ENCODE measurements around the gene JADE1.

JADE1 gene

DNA sequence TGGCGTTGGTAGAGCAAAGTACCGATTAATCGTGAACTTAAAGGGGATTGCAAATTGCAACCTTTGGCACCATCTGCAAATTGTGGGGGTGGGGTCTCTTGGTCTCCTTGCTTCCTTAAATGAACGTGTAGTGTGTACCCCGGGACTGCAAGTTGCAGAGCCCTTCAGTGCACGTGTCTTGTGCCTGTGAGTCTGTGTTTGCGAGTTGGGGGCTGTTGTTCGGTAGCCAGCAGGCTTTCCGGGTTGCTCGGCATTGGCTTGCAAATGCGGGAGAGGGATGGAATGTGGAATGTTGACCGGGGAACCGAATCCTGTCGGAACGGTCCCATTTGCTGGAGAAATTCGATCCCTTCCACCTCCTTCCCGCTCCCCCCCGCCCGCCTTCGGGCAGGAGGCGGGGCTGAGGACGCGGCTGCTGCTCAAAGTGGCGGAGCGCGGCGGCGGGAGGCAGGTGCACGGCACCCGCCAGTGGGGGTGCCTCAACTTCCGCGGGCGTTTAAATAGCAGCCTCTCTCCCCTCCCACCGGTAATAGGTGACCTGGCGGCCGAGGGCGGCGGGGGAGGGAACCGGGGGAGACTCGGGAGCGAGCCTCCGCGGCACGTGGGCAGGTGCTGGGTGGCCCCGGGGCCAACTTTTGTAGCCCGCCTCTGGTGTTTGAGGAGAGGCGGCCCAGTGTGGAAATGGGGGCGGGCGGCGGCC, 1.5 kb downstream of the JADE1 start:
- DNase-seq, result peak; percentile 38 to 68 (median 50)

DNA sequence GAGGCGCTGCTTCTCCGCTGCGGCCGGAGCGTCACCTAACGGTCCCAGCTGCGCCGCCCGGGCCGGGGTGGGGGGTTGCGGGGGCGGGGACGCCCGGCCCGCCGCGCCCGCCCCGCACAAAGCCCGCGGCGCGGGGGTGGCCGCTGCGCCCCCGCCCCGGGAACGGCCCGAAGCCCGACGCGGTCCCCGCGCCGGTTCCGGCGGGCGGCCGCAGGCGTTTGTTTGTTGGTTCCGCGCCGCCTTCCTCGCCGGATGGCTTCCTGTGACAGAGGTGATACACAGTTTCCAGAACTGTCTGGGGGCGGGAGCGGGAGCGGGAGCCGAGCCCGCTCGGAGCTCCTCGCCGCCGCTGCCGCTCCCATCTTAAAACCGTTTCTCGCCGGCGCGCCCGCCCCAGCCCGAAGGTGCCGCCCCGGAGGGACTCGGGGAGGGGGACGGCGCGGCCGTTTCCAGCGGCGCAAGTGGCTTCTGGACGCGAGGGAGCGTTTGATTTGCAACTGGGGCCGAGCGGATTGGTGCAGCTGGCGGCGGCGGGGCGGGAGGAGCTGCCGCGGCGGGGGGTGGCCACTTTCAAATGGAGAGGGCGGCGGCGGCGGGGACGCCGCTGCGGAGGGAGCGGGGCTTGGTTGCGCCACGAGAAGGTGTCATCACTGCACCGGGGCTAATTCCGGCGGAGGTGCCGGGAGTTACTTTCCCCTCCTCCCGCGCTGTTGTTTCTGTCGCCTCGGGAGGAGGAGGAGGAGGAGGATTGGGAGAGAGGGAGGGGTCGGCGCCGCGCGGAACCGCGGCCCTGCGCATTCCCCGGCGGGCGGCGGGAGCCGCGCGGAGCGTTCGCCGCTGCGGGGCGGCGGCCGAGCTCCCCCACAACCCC, 2.3 kb downstream of the JADE1 start:
- peak; percentile 89 to 94 (median 91) for DNase-seq

DNA sequence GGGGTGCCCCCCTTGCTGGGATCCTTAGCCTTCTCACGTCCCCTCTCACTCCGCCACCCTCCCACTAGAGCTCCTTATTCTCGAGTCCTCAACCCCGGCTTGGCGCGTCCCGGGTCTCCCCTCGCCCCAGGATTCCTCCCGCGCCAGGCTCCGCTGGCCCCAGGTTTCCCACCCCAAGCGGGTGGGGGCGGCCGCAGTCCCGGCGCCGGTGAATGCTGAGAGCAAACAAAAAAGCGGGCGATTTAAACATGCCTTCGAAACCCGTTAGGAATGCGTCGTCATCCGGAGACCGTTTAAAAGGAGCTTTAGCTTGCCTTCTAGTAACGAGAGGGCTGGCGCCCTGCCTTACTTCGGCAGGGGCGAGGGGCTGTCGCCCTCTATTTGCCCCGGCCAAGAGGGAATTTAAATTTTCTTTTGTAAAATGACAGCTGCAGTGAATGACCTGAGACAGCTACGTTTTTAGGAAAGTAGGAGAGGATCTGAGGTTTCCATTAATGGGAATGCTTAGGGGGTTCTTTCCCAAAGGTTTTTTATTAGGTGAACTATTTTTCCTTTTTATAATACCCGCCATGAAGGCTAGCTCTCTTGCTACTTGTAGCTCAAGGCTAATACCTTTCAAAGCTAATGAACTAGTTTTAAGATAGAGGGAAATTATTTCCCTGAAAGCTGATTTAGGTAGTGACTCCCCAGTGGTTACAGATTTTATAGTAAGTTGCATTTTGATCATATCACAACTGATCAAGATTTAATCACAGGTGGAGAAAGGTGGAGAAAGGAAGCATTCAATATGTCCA, 3.1 kb downstream of the JADE1 start:
- DNase-seq, result peak; percentile 55 to 65 (median 57)

DNA sequence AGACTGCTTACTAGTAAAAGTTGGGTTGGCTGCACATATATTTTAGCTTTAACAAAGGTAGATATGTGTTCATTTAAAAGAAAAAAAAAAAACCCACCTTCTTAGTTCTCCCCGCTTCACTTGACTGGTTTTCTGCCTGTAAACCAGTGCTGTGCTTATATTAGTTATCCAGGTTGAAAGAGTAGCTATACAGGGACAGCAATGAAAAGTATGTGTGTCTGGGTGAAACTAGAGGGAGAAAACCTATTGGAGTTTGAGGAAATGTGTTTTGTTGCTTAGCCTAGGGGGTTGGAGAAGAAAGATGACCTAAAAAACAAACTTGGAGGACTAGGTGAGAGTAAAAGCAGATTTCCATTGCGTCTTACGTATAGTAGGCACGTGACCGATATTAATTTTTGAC, 4.5 kb downstream of the JADE1 start:
- DNase-seq, result no peak

DNA sequence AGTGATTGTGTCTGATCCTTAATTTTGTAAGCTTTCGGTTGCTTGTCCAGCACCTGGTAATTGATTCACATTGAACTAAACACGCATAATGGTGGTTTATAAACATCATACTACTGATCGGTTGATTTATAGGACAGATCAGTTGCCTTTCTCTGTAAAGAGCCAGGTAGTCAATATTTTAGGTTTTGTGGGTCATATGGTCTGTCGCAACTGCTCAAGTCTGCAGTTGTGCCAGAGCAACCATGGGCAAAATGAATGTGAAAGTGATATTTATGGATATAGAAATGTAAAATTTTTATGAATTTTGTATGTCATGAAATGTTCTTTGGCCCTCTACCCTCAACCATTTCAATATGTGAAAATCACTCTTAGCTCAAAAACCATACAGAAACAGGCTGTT, 8.9 kb downstream of the JADE1 start:
- no peak for DNase-seq

DNA sequence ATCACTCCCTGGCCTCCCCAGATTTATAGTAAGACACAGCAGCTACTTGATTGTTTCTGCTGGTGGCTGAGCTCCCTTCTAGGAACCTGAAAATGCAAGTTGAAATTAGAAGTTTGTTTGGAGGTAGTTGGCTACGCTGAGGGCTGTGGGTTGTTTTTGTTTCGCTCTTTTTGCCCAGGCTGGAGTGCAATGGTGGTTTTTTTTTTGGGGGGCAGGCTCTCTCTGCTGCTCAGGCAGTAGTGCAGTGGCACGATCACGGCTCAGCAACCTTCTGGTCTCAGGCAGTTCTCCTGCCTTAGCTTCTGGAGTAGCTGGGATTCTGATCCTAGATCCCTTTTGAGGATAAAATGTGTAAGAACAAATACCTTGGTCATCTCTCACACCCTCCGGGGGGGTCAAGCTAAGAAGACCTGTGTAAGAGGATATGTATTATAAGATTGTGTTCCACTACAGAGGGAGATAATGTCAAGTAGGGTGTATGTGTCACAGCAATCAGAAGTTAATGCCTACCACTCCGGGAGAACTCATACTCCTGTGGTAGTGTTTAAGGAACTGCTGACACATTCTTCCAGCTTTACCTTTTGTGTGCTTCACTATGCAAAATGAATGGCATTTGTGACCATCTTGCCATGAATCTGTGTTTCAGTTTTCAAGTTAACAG, 9.7 kb downstream of the JADE1 start:
- no peak for DNase-seq

DNA sequence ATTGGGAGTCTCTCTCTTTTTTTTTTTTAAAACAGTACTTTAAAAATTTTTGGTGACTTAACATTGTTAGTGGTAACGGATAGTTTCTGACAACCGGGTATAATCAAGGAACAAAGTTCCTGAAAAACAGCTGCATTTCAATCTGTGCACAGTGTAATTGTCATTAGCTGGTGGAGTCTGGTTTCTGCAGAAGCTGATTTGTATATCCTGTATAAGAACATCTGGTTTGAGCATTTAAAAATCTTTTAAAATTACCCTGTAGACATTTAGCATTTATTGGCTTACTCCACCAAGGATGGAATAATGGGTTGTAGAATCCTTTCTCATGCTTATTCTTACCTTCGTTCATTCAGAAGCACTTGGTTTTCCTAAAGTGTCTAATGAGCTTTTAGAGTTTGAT, 11.2 kb downstream of the JADE1 start:
- no peak for DNase-seq

DNA sequence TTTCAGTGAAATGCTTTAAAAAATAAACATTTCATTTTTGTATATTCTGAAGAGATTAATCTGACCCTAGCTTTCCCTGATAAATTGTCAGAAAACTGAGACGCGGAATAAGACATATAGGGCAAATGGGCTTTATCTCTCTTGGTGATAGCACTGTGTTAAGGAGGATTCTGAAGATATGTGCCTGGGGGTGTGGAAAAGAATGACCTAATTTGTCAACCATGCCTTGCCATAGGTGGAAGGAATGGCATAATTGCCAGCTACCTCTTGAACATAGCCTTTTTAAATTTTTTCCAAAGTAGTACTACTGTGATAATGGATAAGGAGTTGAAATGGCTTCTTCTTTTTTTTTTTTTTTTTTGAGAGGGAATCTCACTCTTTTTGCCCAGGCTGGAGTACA, 11.7 kb downstream of the JADE1 start:
- no peak for DNase-seq

DNA sequence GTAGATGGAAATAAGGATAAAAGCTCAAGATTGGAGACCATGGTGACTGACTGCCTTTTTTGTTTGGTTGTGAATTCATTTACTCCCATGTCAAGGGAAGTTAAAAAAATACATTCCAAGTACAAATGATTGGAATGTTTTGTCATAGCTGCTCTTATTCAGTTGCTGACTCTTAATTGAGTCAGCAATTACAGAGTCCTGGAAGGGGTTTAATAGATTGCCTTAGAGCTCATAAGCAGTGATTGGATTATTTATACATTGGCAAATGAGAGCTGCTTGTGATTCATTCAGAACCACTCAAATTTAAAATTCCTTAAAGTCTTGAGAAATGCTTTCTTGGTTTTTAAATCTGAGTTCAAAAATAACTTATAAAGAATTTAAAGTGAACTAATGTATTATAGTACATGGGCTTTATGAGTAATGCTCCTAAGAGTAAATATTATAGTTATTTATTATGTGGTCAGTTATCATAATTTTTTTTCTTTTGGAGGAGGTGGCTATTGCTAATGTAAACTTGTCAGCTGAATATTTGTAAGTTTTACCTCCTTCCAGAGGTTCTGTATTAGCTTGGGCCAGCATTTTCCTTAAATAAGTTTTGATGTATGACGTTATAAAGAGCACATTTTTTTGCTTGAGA, 13.6 kb downstream of the JADE1 start:
- peak in 1 of 3 donors; percentile 25 for DNase-seq

DNA sequence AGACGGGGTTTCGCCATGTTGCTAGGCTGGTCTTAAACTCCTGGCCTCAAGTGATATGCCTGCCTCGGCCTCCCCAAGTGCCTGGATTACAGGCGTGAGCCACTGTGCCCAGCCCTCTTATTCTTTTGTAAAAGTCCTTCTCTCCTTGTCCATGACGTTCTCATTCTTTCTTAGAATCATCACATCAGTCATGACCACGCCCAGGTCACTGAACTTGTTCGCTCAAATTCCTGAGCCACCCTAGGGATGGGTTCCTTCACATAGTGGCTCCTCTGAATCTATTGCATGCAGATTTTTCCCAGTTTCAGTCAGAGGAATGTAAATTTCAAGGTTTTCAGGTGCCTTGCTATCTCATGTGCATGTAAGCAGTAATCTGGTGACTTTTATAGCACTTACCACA, 15.7 kb downstream of the JADE1 start:
- DNase-seq, result no peak

DNA sequence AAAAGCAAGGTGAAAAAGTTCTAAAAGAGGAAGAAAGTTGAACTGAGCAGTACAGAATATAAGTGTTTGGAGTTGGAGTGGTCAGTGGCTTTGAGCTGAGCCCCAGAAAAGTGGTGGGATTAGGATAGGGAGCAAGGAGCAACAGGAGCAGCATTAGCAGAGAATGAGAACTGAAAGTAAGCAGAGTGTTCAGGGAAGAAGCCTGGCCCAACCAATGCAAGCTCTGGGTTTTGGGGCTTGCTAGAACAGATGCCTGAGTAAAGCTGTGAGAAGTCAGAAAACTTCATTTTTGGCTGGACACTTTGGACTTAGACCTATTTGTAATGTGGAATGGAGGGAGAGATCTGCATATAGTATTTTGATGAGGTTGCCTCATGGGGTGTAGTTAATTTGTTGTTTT, 17.8 kb downstream of the JADE1 start:
- no peak for DNase-seq

DNA sequence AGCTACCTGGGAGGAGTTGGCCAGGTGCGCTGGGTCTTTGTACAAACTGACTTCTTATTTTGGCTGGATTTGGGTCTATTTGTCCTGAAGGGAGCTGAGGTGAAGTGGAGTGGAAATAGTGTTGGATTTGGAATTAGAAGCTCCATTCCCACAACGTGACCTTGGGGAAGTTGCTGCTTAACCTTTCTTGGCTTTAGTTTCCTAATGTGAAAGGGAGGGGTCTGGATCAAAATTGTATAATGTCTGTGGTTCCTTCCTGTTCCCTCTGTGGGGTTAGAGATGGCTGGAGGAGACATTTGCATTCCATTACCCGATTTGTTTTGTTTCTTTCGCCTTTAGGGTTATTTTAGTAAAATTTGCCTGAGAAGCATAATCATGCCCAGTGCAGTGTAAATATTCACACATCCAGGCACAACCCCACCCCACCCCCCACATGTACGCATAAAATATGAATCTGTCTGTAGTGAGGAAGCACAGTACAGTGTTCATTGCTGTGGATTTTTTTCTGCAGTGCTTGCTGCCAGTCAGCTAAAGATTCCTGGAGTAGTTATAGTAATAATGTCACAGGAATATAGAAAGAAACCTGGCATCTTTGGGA, 21.5 kb downstream of the JADE1 start:
- no peak for DNase-seq

DNA sequence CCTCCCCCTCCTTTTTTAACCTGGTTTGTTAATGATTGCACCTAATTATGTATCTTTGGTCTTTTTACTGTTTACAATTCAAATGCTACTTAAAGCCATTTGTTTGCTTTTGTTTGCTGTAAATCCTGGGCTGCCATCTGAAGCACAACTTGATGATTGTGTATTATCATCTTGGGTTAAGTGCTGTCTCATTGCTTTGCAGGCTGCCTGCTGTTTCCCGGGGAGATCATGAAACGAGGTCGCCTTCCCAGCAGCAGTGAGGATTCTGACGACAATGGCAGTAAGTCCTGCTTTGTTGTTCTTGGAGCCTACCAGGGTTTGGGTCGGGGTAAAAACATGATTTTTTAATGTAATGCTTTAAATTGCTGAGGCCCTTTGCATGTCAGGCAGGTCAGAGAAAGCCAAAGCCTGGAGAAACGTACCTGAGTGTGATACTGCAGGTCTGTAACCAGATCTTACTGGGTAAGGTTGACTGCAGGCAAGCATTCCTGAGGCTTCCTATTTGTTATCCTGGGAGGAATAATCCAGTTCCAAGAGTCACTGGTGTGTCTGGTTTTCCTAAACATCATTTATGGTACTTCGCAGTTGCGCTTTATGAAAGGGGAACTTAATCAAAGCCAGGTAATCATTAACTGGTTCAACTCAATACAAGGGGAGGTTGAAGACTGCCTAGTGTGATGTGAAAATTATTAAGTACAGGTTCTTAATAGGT, 22.2 kb downstream of the JADE1 start:
- no peak for DNase-seq

DNA sequence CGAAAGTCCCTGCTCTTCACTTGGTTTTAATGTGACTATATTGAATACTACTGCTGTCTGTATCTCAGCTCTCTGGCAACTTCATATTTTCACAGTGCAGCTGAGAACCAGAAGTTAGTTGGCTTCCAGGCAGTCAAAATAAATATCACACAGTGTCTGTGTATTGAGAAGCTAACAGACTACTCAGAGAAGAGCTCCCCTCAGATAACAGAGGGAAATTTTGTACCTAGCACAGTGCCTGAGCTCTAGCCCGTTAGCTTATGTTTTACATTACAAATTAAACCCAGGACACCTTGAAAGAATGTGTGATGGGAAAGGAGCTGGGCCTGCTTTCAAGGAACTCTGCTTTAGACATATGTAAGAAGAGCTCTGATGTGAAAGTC, 22.7 kb downstream of the JADE1 start:
- no peak for DNase-seq

DNA sequence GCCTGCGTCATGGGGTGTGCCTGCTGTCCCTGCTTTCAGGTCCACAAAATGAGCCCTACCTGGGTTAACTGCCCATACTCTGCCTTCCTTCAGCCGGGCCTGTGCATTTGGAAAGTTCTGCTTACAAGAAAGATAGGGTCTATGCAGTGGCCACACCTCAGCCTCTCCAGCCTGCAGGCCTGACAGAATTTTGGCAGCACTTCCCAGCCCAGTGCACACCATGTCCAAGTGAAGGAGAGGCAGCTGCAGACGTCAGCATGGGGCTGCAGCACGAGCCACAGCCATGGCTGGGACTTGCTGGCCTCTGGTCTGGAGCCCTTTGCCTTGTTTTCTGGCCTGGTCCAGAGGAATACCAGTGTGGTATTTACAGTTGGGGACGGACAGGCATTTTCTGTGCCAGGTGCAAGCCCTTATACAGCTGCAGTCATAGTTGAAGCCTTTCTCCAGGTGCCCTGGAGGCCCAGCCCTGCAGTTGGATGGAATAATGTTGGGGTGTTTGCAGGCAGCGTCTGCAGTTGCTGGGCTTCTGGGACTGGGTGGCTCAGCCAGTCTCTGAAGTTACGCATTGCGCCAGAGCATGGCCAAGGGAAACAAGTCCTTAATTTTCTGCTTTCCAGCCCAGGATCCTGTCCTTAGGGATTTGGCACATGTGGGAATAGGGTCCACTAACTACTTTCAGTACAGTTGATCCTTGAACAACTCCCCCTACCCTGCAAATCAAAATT, 26.2 kb downstream of the JADE1 start:
- DNase-seq, result no peak

DNA sequence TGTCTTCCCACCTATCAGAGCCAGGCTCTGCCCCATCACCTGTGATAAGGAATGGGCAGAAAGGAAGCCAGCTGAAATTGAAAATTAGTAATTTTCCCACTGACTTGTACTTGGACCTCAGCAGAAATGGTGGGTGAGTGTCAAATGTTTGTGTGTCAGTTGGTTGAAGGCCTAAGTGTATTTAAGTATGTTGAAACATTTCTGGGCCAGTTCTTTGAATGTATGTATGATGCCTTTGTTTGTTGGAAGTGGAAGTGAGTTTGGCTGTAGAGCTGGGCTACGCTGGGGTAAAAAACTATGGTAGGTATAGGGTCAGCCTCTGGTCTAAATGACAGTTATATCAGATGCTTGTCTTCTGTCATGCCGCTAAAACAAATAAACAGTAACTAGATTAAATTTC, 27.7 kb downstream of the JADE1 start:
- DNase-seq, result no peak

DNA sequence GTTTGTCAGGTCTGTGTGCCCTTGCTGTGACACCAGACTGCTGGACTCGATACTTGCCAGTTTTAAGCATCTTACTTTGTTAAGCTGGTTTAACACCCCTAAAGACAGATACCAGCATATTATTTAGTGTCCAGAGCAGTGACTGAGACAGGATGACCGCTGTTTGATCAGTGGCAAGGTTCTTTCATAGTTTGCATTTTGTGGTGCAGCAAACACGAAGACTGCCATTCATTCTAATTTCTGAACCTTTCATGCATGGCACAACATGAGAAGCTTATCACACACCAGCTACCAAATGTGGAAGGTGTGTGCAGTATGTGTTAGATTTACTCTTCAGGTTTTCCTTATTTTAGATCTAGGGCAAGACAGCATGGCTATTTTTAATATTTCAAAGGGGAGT, 28.2 kb downstream of the JADE1 start:
- DNase-seq, result no peak

DNA sequence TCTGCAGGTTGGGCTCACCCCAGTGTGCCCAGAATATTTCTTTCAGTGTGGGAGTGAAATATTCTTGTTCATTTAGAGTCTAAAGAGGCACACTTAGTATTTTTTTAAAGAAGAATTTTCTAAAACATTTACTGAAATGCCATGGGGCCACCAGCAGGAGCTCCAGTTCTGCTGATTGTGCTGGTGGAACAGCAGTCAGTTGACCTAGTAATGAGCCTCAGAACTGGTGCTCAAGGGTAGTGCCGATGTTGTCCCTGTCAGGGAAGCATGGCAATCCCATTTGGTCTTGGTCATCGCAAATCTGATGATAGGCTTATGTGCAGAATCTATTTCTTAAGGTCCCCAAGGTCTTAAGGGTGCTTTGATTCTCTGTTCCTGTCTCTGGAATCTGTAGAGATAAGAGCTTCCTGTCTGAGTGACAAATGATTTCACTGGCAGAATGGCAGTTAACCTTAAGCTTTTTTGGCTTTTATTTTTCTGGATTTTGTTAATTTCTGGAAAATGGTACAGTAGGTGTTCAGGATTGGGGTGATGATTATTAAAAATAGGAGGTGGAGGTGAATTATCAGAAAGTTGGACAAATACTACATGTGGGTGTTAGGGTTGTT, 31.3 kb downstream of the JADE1 start:
- DNase-seq, result no peak

DNA sequence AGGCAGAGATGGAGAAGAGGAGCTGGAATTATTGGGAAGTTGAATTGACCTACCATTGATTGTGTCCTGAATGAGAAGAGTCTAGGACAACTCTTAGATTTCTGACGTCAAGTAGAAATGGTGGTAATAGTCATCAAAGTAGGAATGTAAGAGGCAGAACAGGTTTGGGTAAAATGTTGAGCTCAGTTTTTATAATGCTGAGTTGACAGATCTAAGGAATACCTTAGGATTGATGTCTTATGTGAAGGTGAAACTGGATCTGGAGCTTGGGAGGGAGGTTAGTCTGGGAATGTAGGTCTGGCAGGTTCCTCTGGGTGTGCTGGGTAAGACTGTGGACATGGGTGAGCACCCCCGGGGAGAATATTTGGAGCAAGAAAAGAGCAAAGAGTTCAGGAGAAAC, 31.9 kb downstream of the JADE1 start:
- DNase-seq, result no peak

DNA sequence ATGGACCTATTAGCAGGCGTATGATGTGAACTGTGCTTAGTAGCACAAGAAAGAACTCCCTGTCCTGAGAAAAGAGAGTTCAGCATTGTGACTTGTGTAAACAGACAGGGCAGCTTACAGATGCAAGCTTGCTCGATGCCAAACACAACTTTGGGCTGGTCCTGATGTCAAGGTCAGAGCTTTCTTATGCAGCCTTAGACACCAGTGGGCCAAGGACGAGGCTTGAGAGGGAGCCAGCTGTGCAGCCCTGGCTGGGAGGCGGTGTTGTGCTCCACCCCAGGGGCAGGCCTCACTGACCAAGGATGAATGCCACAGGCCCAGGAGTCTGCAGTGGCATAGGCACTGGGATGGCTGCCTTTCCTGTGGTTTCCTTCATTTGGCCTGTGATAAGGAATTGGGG, 35.4 kb downstream of the JADE1 start:
- no peak for DNase-seq
